NT2/D1 (cell line): Measurements from ENCODE around the gene BCL11B.

Experiments used
- SUZ12 ChIP-seq: IDR thresholded peaks from 2 replicates; pipeline ENCODE4 v1.6.1; 2011; ENCODE audit not compliant: insufficient read length, insufficient read depth; ENCODE audit errors: extremely low read depth
- YY1 ChIP-seq: IDR thresholded peaks from 2 replicates; pipeline ENCODE4 v1.6.1; 2011; ENCODE audit not compliant: insufficient read length, insufficient read depth
- ZNF274 ChIP-seq: IDR thresholded peaks from 2 replicates; pipeline ENCODE4 v1.6.1; 2011; ENCODE audit warnings: mild to moderate bottlenecking, low read depth, low read length

DNA sequence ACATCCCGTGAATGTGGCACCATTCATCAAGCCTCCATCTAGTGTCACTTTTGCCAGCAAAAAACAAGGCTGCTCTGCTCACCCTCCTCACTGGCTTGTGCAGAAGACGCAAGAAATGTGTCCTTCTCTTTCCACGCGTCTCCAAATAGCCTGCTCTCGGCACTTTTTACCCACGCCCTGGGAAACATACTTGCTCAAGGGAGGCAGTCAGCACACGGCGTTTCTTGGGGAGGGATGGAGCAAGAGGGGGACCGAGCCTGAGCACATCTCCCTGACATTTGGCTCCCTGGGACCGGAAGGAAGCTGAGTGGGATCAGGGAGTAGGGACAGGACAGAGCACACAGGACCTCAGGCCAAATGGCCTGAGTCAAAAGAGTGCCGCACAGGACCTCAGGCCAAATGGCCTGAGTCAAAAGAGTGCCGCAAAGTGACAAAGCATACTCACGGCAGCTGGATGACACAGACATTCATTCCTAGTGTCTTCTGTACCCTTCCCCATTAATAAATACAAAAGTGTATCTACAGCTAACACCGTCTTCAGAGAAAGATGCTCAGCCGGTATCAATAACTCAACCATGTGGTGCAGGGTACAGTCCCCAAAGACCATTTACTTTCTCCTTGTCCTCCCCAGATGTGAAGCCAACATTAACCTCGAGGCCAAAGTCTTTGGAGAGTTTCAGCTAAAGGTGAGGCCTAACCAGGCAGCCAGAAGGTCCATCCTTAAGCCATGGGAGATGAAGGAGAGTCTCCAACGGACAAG lies 7.1 kb downstream of the BCL11B start:
- TF ChIP-seq YY1: no peak
- no peak for TF ChIP-seq SUZ12
- TF ChIP-seq ZNF274: no peak
